SK-N-SH (cell line): ENCODE data around the gene PLOD1. TPM values are rescaled to one million over a fixed set of nuclear protein-coding genes. Genes with fewer than 3 reads are reported as not detected.

Experiments
- CTCF ChIA-PET: fragments of 300-600, 350-600 bp; formaldehyde crosslinking; extraction: SDS; loops from one replicate; lab custom pipeline; 2021; lab: Yijun Ruan, JAX
- POLR2A ChIA-PET: fragments of 350-600 bp; sonication (Branson Sonifier 250); formaldehyde crosslinking; extraction: SDS; loops from one replicate; lab custom pipeline; 2020; ENCODE audit warnings: antibody characterized with exemption, inconsistent platforms; lab: Yijun Ruan, JAX
- DNase-seq: peaks from one replicate; pipeline ENCODE4 v3.0.0; 2012
- H2AFZ ChIP-seq: fragments of 200-600 bp; sonication (generic); 2 replicates; pipeline ENCODE4 v1.8.1; 2016; ENCODE audit warnings: antibody characterized with exemption, mild to moderate bottlenecking, low read depth
- H3F3A ChIP-seq: fragments of 200-600 bp; sonication (generic); replicated peaks from 2 replicates; pipeline ENCODE3; 2016; ENCODE audit warnings: antibody characterized with exemption, mild to moderate bottlenecking; ENCODE audit not compliant: insufficient read depth
- H3K27ac ChIP-seq, 2 experiments: fragments of 200-500 bp in 1 of 2; fragments of 200-600 bp in 1 of 2; sonication (Bioruptor generic) in 1 of 2; sonication (generic), shearing (Covaris generic) in 1 of 2; 2 replicates each; pipeline versions ENCODE4 v1.5.1 to v1.6.1; 2014 to 2016; ENCODE audit warnings: low read depth in 2 of 2, inconsistent platforms in 1 of 2, low read length in 1 of 2, mild to moderate bottlenecking in 1 of 2, mixed read lengths in 1 of 2
- H3K27me3 ChIP-seq: fragments of 200-600 bp; sonication (generic), shearing (Covaris generic); 2 replicates; pipeline ENCODE4 v1.6.1; 2016; ENCODE audit warnings: mixed run types; ENCODE audit not compliant: insufficient read depth
- H3K36me3 ChIP-seq, 2 experiments: fragments of 200-500 bp in 1 of 2; fragments of 200-600 bp in 1 of 2; sonication (Bioruptor generic) in 1 of 2; sonication (generic) in 1 of 2; replicated peaks in 1 of 2; 2 replicates each; pipeline versions ENCODE3 to v1.5.1; 2014 to 2016; ENCODE audit warnings: low read length in 1 of 2, mild to moderate bottlenecking in 1 of 2; ENCODE audit not compliant: insufficient read depth in 2 of 2, control insufficient read depth in 1 of 2
- H3K4me1 ChIP-seq, 2 experiments: fragments of 200-500 bp in 1 of 2; fragments of 200-600 bp in 1 of 2; sonication (Bioruptor generic) in 1 of 2; sonication (generic), shearing (Covaris generic) in 1 of 2; 2 replicates each; pipeline versions ENCODE4 v1.5.1 to v1.6.1; 2014 to 2016; ENCODE audit warnings: low read depth in 1 of 2, low read length in 1 of 2, mixed run types in 1 of 2; ENCODE audit not compliant: insufficient read depth in 2 of 2, control insufficient read depth in 1 of 2
- H3K4me2 ChIP-seq: fragments of 200-600 bp; sonication (generic), shearing (Covaris generic); 2 replicates; pipeline ENCODE4 v1.6.1; 2017; ENCODE audit warnings: mixed run types
- H3K4me3 ChIP-seq, 2 experiments: fragments of 200-500 bp in 1 of 2; fragments of 200-600 bp in 1 of 2; sonication (Bioruptor generic) in 1 of 2; sonication (generic), shearing (Covaris generic) in 1 of 2; 2 replicates each; pipeline versions ENCODE4 v1.5.1 to v1.8.1; 2014 to 2016; ENCODE audit warnings: low read depth in 2 of 2, inconsistent platforms in 1 of 2, low read length in 1 of 2, mild to moderate bottlenecking in 1 of 2, mixed read lengths in 1 of 2, moderate library complexity in 1 of 2
- H3K79me2 ChIP-seq: fragments of 200-600 bp; sonication (generic); 2 replicates; pipeline ENCODE4 v1.8.1; 2017; ENCODE audit warnings: mild to moderate bottlenecking; ENCODE audit not compliant: insufficient read depth
- H3K9ac ChIP-seq: fragments of 200-600 bp; sonication (generic); 2 replicates; pipeline ENCODE4 v1.6.1; 2017; ENCODE audit warnings: mixed run types
- H3K9me2 ChIP-seq: fragments of 200-600 bp; sonication (generic); 2 replicates; pipeline ENCODE4 v1.6.1; 2017; ENCODE audit warnings: mixed run types
- H3K9me3 ChIP-seq: fragments of 200-600 bp; sonication (generic); 2 replicates; pipeline ENCODE4 v1.6.1; 2017; ENCODE audit warnings: mixed run types, mild to moderate bottlenecking, moderate library complexity
- H4K20me1 ChIP-seq: fragments of 200-600 bp; sonication (generic); 2 replicates; pipeline ENCODE4 v1.6.1; 2017; ENCODE audit warnings: mild to moderate bottlenecking, mixed run types; ENCODE audit not compliant: insufficient read depth
- CHD2 ChIP-seq: fragments of 150-350 bp; IDR thresholded peaks from 2 replicates; pipeline ENCODE4 v1.6.1; 2018; ENCODE audit warnings: low read length; ENCODE audit not compliant: partially characterized antibody
- EP300 ChIP-seq, 2 experiments: IDR thresholded peaks; 2 replicates each; pipeline versions ENCODE4 v1.4.0 to v1.6.1; 2012; ENCODE audit warnings: borderline replicate concordance in 1 of 2, low read depth in 1 of 2, low read length in 1 of 2
- FOXJ3 ChIP-seq: sonication (generic); formaldehyde crosslinking; IDR thresholded peaks from 2 replicates; pipeline ENCODE4 v1.5.1; 2020; ENCODE audit warnings: mild to moderate bottlenecking, missing genetic modification reagents
- MEF2A ChIP-seq: IDR thresholded peaks from 2 replicates; pipeline ENCODE4 v1.4.0; 2012; ENCODE audit warnings: low read depth, borderline replicate concordance
- MXI1 ChIP-seq: IDR thresholded peaks from 2 replicates; pipeline ENCODE4 v1.6.1; 2012; ENCODE audit warnings: mild to moderate bottlenecking, low read depth, low read length, improper control_type of control experiment
- NFIC ChIP-seq: IDR thresholded peaks from 2 replicates; pipeline ENCODE4 v1.4.0; 2012; ENCODE audit warnings: borderline replicate concordance
- NRF1 ChIP-seq: IDR thresholded peaks from 2 replicates; pipeline ENCODE4 v1.6.1; 2012; ENCODE audit warnings: low read depth, mild to moderate bottlenecking, low read length
- PBX3 ChIP-seq: IDR thresholded peaks from 2 replicates; pipeline ENCODE4; 2012
- POLR2AphosphoS5 ChIP-seq: IDR thresholded peaks from 2 replicates; pipeline ENCODE4 v1.6.1; 2012; ENCODE audit warnings: low read depth, low read length
- RCOR1 ChIP-seq: fragments of 150-350 bp; IDR thresholded peaks from 2 replicates; pipeline ENCODE4 v1.6.1; 2017; ENCODE audit warnings: antibody characterized with exemption, low read length
- TAF1 ChIP-seq: IDR thresholded peaks from 2 replicates; pipeline ENCODE4 v1.6.1; 2012; ENCODE audit warnings: low read depth, mild to moderate bottlenecking, low read length, moderate library complexity, borderline replicate concordance
- TEAD4 ChIP-seq: IDR thresholded peaks from 2 replicates; pipeline ENCODE4 v1.4.0; 2012; ENCODE audit warnings: mild to moderate bottlenecking, borderline replicate concordance; ENCODE audit not compliant: insufficient read depth
- YY1 ChIP-seq: IDR thresholded peaks from 2 replicates; pipeline ENCODE4 v1.4.0; 2012; ENCODE audit warnings: low read depth, mild to moderate bottlenecking
- ZBTB33 ChIP-seq: IDR thresholded peaks from 2 replicates; pipeline ENCODE4 v1.4.0; 2012; ENCODE audit warnings: low read depth, borderline replicate concordance
- WGBS: methylation state at CpG from one replicate; pipeline ENCODE4 v1.1.6; 2017; ENCODE audit warnings: low lambda C conversion rate; 5-methylcytosine and 5-hydroxymethylcytosine counted together
- polyA plus RNA-seq, 3 experiments: library from polyadenylated mRNA; depleted of rRNA; stranded (reverse); fragments of >200 nt; gene quantifications; 2 replicates each; pipeline ENCODE4 v1.2.3, GENCODE V29; 2012
- TF ChIP-seq, protein P1 (sequence below): fragments of 200-600 bp; sonication (generic); IDR thresholded peaks from 2 replicates; pipeline ENCODE4 v1.6.1; 2017; ENCODE audit warnings: antibody characterized with exemption, mild to moderate bottlenecking, moderate library complexity

PLOD1 gene
- polyA plus RNA-seq, 1 of the 3 experiments (the other 2 are of a cell fraction), result 257 TPM

DNA sequence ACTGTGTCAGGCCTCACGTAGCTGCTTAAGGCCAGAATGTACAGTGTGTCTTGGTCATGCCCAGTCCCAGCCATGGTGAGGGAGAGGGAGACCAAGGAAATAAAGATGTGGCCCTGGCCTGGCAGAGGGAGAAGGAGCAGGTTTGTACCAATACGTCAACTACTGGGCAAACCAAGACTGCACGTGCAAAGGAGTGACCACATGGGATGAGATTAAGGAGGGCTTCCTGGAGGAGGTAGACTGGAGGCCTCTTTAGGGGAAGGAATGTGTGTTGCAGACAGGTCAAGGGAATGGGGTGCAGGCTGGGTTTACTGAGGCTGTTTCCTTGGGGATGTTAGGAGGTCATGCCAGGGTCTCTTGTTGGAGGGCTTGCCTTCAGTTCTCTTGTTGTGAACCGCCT is 7.8 kb downstream of the PLOD1 start:
- no peaks in the 10 kb centered on the region for H3F3A ChIP-seq
- H3K9ac ChIP-seq, result no peak overlapping the region
- no peak overlapping the region for H3K4me3 ChIP-seq
- H3K9me2 ChIP-seq, result no peaks in the 10 kb centered on the region
- H2AFZ ChIP-seq, result no peak overlapping the region
- CTCF ChIA-PET, result interaction anchor here (2.0 kb wide), 1 partner anchor 104 kb away, joined by 4 read pairs; no protein-coding TSS in a partner anchor
- H3K79me2 ChIP-seq, result peaks cover 47% of the 10 kb centered on the region
- POLR2A ChIA-PET, result interaction anchor here (0.6 kb wide), 1 partner anchor 27 kb away, joined by 10 read pairs; no protein-coding TSS in a partner anchor
- TF ChIP-seq NFIC (no peak), MEF2A (no peak), NRF1 (no peak), TEAD4 (no peak), RCOR1 (no peak), TAF1 (no peak), FOXJ3 (CRISPR knock-in tag) (no peak), POLR2AphosphoS5 (no peak), ZBTB33 (no peak), EP300 (IDR thresholded peaks at IDR 0.05; ENCODE audit: borderline replicate concordance in 1 of 2, low read depth in 1 of 2, low read length in 1 of 2) (no peak), YY1 (no peak), MXI1 (no peak), PBX3 (no peak), CHD2 (no peak)
- TF ChIP-seq, protein P1, sequence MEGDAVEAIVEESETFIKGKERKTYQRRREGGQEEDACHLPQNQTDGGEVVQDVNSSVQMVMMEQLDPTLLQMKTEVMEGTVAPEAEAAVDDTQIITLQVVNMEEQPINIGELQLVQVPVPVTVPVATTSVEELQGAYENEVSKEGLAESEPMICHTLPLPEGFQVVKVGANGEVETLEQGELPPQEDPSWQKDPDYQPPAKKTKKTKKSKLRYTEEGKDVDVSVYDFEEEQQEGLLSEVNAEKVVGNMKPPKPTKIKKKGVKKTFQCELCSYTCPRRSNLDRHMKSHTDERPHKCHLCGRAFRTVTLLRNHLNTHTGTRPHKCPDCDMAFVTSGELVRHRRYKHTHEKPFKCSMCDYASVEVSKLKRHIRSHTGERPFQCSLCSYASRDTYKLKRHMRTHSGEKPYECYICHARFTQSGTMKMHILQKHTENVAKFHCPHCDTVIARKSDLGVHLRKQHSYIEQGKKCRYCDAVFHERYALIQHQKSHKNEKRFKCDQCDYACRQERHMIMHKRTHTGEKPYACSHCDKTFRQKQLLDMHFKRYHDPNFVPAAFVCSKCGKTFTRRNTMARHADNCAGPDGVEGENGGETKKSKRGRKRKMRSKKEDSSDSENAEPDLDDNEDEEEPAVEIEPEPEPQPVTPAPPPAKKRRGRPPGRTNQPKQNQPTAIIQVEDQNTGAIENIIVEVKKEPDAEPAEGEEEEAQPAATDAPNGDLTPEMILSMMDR, result no peak
- H3K4me1 ChIP-seq, result peaks cover 6 to 54% of the 10 kb centered on the region in 2 experiments; a peak in 2 of 4 replicates
- no peak overlapping the region; a peak in 1 of 4 replicates for H3K27ac ChIP-seq
- 100% methylated on average over 3 of the region's 4 CpGs for WGBS
- no peaks in the 10 kb centered on the region for H3K27me3 ChIP-seq
- H3K9me3 ChIP-seq, result no peaks in the 10 kb centered on the region
- 0 out of 2 replicates have a peak, but pooled peaks cover 4% of the 10 kb centered on the region for H4K20me1 ChIP-seq
- DNase-seq, result no peak
- H3K4me2 ChIP-seq, result no peak overlapping the region
- peaks cover 3 to 17% of the 10 kb centered on the region in 2 experiments for H3K36me3 ChIP-seq
